ENCODE measurements around the gene PHYHIPL. TPM values are rescaled to one million over a fixed set of nuclear protein-coding genes. Genes with fewer than 3 reads are reported as not detected.

Gene PHYHIPL
- total RNA-seq, 4 donors from 2014 or later = 0.11 to 0.29 (median 0.13) TPM; not detected in 1

DNA sequence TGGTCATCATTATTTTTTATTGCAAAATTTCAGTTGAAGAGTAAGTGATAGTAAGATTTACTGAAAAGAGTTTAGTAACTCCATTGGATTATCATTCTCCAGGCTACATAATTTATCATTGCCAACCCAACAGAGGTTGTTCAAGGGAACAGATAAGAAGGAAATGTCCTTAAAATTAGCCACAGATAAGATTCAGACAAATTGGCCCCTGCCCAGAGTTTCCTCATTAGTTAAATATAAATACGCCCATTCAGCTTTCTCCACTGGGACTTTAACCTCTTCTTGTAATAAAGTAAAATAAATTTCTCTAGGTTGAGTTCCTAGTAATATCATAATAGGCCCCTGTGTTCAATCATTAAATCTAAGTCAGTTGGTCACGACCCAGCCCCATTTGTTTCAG lies 27.7 kb upstream of the PHYHIPL start:
- Histone ChIP-seq H3K4me1 (no peaks in the 10 kb centered on the region), H3K9me3 (no peaks in the 10 kb centered on the region), H3K36me3 (no peaks in the 10 kb centered on the region), H3K27ac (no peak overlapping the region), H3K27me3 (no peaks in the 10 kb centered on the region), H3K4me3 (replicated peaks in 1 of 3) (no peak overlapping the region)
- 76 to 81% methylated on average over 2 of the region's 2 CpGs for WGBS, 2 donors
- TF ChIP-seq, protein P1, sequence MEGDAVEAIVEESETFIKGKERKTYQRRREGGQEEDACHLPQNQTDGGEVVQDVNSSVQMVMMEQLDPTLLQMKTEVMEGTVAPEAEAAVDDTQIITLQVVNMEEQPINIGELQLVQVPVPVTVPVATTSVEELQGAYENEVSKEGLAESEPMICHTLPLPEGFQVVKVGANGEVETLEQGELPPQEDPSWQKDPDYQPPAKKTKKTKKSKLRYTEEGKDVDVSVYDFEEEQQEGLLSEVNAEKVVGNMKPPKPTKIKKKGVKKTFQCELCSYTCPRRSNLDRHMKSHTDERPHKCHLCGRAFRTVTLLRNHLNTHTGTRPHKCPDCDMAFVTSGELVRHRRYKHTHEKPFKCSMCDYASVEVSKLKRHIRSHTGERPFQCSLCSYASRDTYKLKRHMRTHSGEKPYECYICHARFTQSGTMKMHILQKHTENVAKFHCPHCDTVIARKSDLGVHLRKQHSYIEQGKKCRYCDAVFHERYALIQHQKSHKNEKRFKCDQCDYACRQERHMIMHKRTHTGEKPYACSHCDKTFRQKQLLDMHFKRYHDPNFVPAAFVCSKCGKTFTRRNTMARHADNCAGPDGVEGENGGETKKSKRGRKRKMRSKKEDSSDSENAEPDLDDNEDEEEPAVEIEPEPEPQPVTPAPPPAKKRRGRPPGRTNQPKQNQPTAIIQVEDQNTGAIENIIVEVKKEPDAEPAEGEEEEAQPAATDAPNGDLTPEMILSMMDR (IDR thresholded peaks at IDR 0.05) = no peak
- no peak for TF ChIP-seq POLR2A (IDR thresholded peaks at IDR 0.05)
- intact Hi-C loops (cut with DNase I) = no loop called here
- DNase-seq = no peak

DNA sequence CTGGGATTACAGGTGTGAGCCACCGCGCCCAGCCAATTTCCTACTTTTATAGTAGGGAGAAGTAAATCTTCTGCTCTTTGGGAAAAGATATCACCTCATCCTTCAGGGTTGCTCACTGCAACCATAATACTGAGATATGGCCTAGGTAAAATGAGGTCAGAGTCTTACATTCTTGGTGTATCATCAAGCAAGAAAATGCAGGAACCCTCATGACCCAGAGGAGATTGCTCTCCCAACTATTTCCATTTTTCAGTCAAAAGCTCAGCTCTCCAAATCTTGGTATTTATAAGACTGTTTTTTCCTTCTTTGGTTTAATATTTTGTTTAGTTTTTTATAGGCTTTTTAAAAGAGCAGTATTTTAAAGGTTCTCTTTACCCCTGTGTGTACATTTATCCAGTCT lies 20.9 kb upstream of the PHYHIPL start:
- intact Hi-C loops (cut with DNase I) = no loop called here
- no peaks in the 10 kb centered on the region for H3K27me3 ChIP-seq
- H3K9me3 ChIP-seq = no peaks in the 10 kb centered on the region
- no peak for DNase-seq
- H3K36me3 ChIP-seq = no peaks in the 10 kb centered on the region
- no peak overlapping the region for H3K27ac ChIP-seq
- WGBS, 2 donors = 100% methylated on average over 2 of the region's 2 CpGs
- no peaks in the 10 kb centered on the region for H3K4me1 ChIP-seq
- no peak overlapping the region for H3K4me3 ChIP-seq (replicated peaks in 1 of 3)
- no peak for TF ChIP-seq POLR2A (IDR thresholded peaks at IDR 0.05)
- TF ChIP-seq, protein P1 (IDR thresholded peaks at IDR 0.05) = no peak

DNA sequence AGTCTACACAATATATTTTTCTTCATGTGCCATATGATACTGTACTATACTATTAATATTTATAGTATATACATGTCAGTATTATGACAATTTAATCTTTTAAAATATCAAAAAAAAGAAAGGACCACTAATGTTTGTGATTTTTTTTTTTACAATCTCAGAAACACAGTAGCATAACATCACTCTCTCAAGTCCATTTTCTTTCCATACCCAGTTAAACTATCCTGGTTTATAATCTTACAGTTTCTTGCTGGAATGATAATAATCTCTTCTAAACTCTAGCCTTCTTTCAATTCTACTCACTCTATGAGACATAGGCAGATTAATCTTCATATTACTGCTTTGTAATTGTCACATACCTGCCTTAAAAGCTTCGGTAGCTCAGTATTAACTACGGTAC lies 8.9 kb upstream of the PHYHIPL start:
- Histone ChIP-seq H3K27me3 (no peaks in the 10 kb centered on the region), H3K4me3 (replicated peaks in 1 of 3) (no peak overlapping the region), H3K27ac (no peak overlapping the region), H3K9me3 (no peaks in the 10 kb centered on the region), H3K4me1 (no peaks in the 10 kb centered on the region), H3K36me3 (no peaks in the 10 kb centered on the region)
- no peak for DNase-seq
- WGBS, 2 donors = 90 to 96% methylated on average over 2 of the region's 2 CpGs
- TF ChIP-seq, protein P1 (IDR thresholded peaks at IDR 0.05) = no peak
- no peak for TF ChIP-seq POLR2A (IDR thresholded peaks at IDR 0.05)
- intact Hi-C loops (cut with DNase I) = no loop called here

DNA sequence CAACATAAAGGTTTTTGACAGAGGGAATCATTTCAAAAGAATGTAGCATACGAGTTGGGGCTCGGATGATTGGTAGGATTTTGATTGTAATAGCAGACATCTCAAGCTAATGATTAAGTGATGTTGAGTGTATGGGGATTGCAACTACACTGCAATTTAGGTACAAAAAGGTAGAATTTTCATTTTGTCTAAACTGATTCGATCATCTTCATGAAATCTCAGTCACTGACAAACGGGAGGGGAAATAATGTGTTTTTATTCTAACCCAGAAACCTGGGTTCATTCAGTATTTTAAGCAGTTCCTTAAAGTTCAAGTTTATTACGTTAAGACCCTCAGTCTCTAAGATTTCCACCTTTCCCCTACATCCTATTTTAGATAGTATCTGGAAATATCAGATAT lies 3.9 kb upstream of the PHYHIPL start:
- TF ChIP-seq POLR2A (IDR thresholded peaks at IDR 0.05) = no peak
- TF ChIP-seq, protein P1 (IDR thresholded peaks at IDR 0.05) = no peak
- Histone ChIP-seq H3K27me3 (peaks cover 3% of the 10 kb centered on the region), H3K9me3 (no peaks in the 10 kb centered on the region), H3K27ac (no peak overlapping the region), H3K4me3 (replicated peaks in 1 of 3) (no peak overlapping the region), H3K4me1 (peaks cover 0 to 15% of the 10 kb centered on the region in 2 donors), H3K36me3 (no peaks in the 10 kb centered on the region)
- WGBS, 2 donors = 87 to 91% methylated on average over 5 of the region's 5 CpGs
- no peak for DNase-seq
- intact Hi-C loops (cut with DNase I) = loop anchor here (10.0 kb wide), 1 partner anchor 218 kb away; no protein-coding TSS in a partner anchor

DNA sequence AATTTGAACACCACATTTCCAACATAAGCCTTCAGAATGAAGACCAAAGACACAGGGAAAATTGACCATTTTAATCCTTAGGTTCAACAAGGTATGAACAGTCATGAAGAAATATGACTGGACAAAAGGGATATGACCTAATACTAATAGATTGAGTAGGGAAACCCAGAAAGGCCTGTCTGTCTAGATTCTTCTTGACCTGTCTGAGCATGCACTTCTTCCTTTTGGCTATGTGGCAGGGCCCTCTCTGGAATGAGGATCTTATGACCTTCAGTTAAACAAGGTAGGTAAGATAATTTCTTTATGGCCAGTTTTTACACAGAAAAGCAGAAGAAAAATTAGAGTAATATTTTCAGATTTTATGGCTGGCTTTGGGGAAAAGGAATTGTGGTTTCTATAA lies 3.0 kb upstream of the PHYHIPL start:
- peaks cover 0 to 15% of the 10 kb centered on the region in 2 donors for H3K4me1 ChIP-seq
- H3K27ac ChIP-seq = no peak overlapping the region
- intact Hi-C loops (cut with DNase I) = loop anchor here (10.0 kb wide), 1 partner anchor 219 kb away; no protein-coding TSS in a partner anchor
- no peaks in the 10 kb centered on the region for H3K36me3 ChIP-seq
- peaks cover 3% of the 10 kb centered on the region for H3K27me3 ChIP-seq
- TF ChIP-seq, protein P1 (IDR thresholded peaks at IDR 0.05) = no peak
- no peak for TF ChIP-seq POLR2A (IDR thresholded peaks at IDR 0.05)
- no peaks in the 10 kb centered on the region for H3K9me3 ChIP-seq
- no peak overlapping the region for H3K4me3 ChIP-seq (replicated peaks in 1 of 3)
- DNase-seq = no peak

Measured in thyroid gland (tissue), 4 donors.